Bronchial epithelial cell (primary cell): Measurements from ENCODE around the gene LY6G6C. TPM values are rescaled to one million over a fixed set of nuclear protein-coding genes. Genes with fewer than 3 reads are reported as not detected.

Experiments
- DNase-seq: peaks from one replicate; pipeline ENCODE4 v3.0.0-alpha.2; 2010; ENCODE audit warnings: low read depth
- FAIRE-seq: peaks from 2 replicates; lab custom pipeline; 2011; peaks lifted over from hg19 to GRCh38; lab: Jason Lieb, UNC
- H3K27me3 ChIP-seq: 2 replicates; pipeline ENCODE4 v1.5.1; 2011; ENCODE audit warnings: low read length; ENCODE audit not compliant: control insufficient read depth, insufficient read depth
- H3K36me3 ChIP-seq: 2 replicates; pipeline ENCODE4 v1.5.1; 2011; ENCODE audit warnings: low read length; ENCODE audit not compliant: control insufficient read depth, insufficient read depth
- H3K4me3 ChIP-seq: 2 replicates; pipeline ENCODE4 v1.5.1; 2011; ENCODE audit warnings: mild to moderate bottlenecking, low read depth, low read length, control low read depth
- CTCF ChIP-seq: IDR thresholded peaks from 2 replicates; pipeline ENCODE4 v1.5.1; 2011; ENCODE audit warnings: mild to moderate bottlenecking, moderate library complexity, low read length, control low read depth, inconsistent platforms; ENCODE audit not compliant: insufficient read depth, severe bottlenecking
- total RNA-seq: library from RNA; depleted of rRNA; stranded (reverse); fragments of >200 nt; gene quantifications from 2 replicates; pipeline ENCODE4 v1.2.1, GENCODE V29; 2014

The LY6G6C gene
- total RNA-seq, 1 donor from 2014 or later, result not detected

GRCh38 chr6:31690231-31691077 lies 31.1 kb downstream of the LY6G6C start:
- no peak overlapping the region for H3K4me3 ChIP-seq
- no peak for FAIRE-seq
- no peaks in the 10 kb centered on the region for H3K27me3 ChIP-seq
- no peak for TF ChIP-seq CTCF
- DNase-seq, result no peak
- peaks cover 37% of the 10 kb centered on the region for H3K36me3 ChIP-seq

- no peak overlapping the region for H3K4me3 ChIP-seq
- peaks cover 35% of the 10 kb centered on the region for H3K36me3 ChIP-seq
- H3K27me3 ChIP-seq, result no peaks in the 10 kb centered on the region
- TF ChIP-seq CTCF, result peak; percentile 59
- FAIRE-seq (no peak), DNase-seq (no peak)
Measured at GRCh38 chr6:31689249-31690110, 32.1 kb downstream of the LY6G6C start.

- Histone ChIP-seq H3K4me3 (no peak overlapping the region), H3K27me3 (no peaks in the 10 kb centered on the region), H3K36me3 (peaks cover 27% of the 10 kb centered on the region)
- TF ChIP-seq CTCF, result no peak
- FAIRE-seq (no peak), DNase-seq (no peak)
Measured at GRCh38 chr6:31687860-31688693, 33.5 kb downstream of the LY6G6C start.

GRCh38 chr6:31687321-31687720 lies 34.2 kb downstream of the LY6G6C start:
- H3K4me3 ChIP-seq, result no peak overlapping the region
- FAIRE-seq, result no peak

More at GRCh38 chr6:31687321-31687720, 34.2 kb downstream of the LY6G6C start:
- DNase-seq, result no peak
- Histone ChIP-seq H3K36me3 (peaks cover 26% of the 10 kb centered on the region), H3K27me3 (no peaks in the 10 kb centered on the region)
- TF ChIP-seq CTCF, result no peak
